GM23338 (cell line): Measurements from ENCODE around the gene GAS6. TPM values are rescaled to one million over a fixed set of nuclear protein-coding genes. Genes with fewer than 3 reads are reported as not detected.
A peak's percentile ranks its signal among the peaks of the same experiment; 100 is the strongest.

Experiments used
- ATAC-seq: fragments of 200-7000 bp; cut with Tn5 transposase; 3 replicates; pipeline ENCODE4 v1.9.1; 2020
- DNase-seq: peaks from one replicate; pipeline ENCODE4 v3.0.0-alpha.2; 2015; ENCODE audit warnings: low spot score
- H2AFZ ChIP-seq: fragments of 200-600 bp; sonication (generic); 2 replicates; pipeline ENCODE4 v1.8.0; 2016; ENCODE audit warnings: antibody characterized with exemption, mild to moderate bottlenecking, moderate library complexity
- H3F3A ChIP-seq: fragments of 200-600 bp; sonication (generic); replicated peaks from 2 replicates; pipeline ENCODE4 v1.8.0; 2017; ENCODE audit warnings: antibody characterized with exemption, mixed run types, low read depth
- H3K27ac ChIP-seq: fragments of 200-600 bp; sonication (generic); 2 replicates; pipeline ENCODE4 v1.6.1; 2016; ENCODE audit warnings: low read depth
- H3K27me3 ChIP-seq: fragments of 200-600 bp; sonication (generic); 2 replicates; pipeline ENCODE4 v1.8.0; 2016; ENCODE audit warnings: mild to moderate bottlenecking, mixed run types, moderate library complexity; ENCODE audit not compliant: insufficient read depth
- H3K36me3 ChIP-seq: fragments of 200-600 bp; sonication (generic); 2 replicates; pipeline ENCODE4 v1.8.0; 2016; ENCODE audit warnings: mild to moderate bottlenecking; ENCODE audit not compliant: insufficient read depth
- H3K4me1 ChIP-seq: fragments of 200-600 bp; sonication (generic); 2 replicates; pipeline ENCODE4 v1.8.0; 2016; ENCODE audit warnings: mild to moderate bottlenecking, moderate library complexity; ENCODE audit not compliant: insufficient read depth
- H3K4me2 ChIP-seq: fragments of 200-600 bp; sonication (generic); 2 replicates; pipeline ENCODE4 v1.7.1; 2017; ENCODE audit warnings: mixed run types
- H3K4me3 ChIP-seq: fragments of 200-600 bp; sonication (generic); 2 replicates; pipeline ENCODE4 v1.6.1; 2016; ENCODE audit warnings: mixed run types
- H3K79me2 ChIP-seq: fragments of 200-600 bp; sonication (generic); replicated peaks from 2 replicates; pipeline ENCODE4 v1.8.0; 2017; ENCODE audit warnings: mild to moderate bottlenecking; ENCODE audit not compliant: insufficient read depth
- H3K9me2 ChIP-seq: fragments of 200-600 bp; sonication (generic); 2 replicates; pipeline ENCODE4 v1.8.0; 2017; ENCODE audit not compliant: insufficient read depth
- H4K20me1 ChIP-seq: fragments of 200-600 bp; sonication (generic); replicated peaks from 2 replicates; pipeline ENCODE4 v1.8.0; 2017; ENCODE audit warnings: mild to moderate bottlenecking; ENCODE audit not compliant: insufficient read depth
- H3K27ac Mint-ChIP-seq: 2 replicates; pipeline ENCODE4 v1.8.0; 2020; ENCODE audit warnings: inconsistent platforms, mild to moderate bottlenecking, moderate library complexity, mixed read lengths
- H3K27me3 Mint-ChIP-seq: 3 replicates; pipeline ENCODE4 v1.8.0; 2022; ENCODE audit warnings: low read depth, mild to moderate bottlenecking, moderate library complexity, mixed read lengths, inconsistent platforms; ENCODE audit not compliant: insufficient read depth, poor library complexity
- H3K36me3 Mint-ChIP-seq: 3 replicates; pipeline ENCODE4 v1.8.0; 2021; ENCODE audit warnings: low read depth, mild to moderate bottlenecking, inconsistent platforms, moderate library complexity, mixed read lengths
- H3K4me1 Mint-ChIP-seq: 3 replicates; pipeline ENCODE4 v1.8.0; 2020; ENCODE audit warnings: mild to moderate bottlenecking, inconsistent platforms, mixed read lengths
- H3K4me3 Mint-ChIP-seq: 3 replicates; pipeline ENCODE4 v1.8.0; 2021; ENCODE audit warnings: moderate library complexity, mild to moderate bottlenecking, inconsistent platforms, mixed read lengths
- H3K9me3 Mint-ChIP-seq: 3 replicates; pipeline ENCODE4 v1.8.0; 2020; ENCODE audit warnings: moderate library complexity, mild to moderate bottlenecking, inconsistent platforms, mixed read lengths
- CREB1 ChIP-seq: fragments of 250-450 bp; sonication (Bioruptor Pico); IDR thresholded peaks from 2 replicates; pipeline ENCODE4 v1.5.0; 2020; ENCODE audit warnings: low read depth, mild to moderate bottlenecking, moderate library complexity
- EZH2 ChIP-seq: fragments of 200-600 bp; sonication (generic); IDR thresholded peaks from one replicate; pipeline ENCODE4 v1.8.0; 2017; ENCODE audit warnings: antibody characterized with exemption, mild to moderate bottlenecking, low read depth; ENCODE audit not compliant: unreplicated experiment
- EZH2phosphoT487 ChIP-seq: fragments of 200-600 bp; sonication (generic); IDR thresholded peaks from one replicate; pipeline ENCODE4 v1.8.1; 2018; ENCODE audit warnings: antibody characterized with exemption; ENCODE audit not compliant: unreplicated experiment
- NANOG ChIP-seq: IDR thresholded peaks from 2 replicates; pipeline ENCODE4 v1.6.1; 2016; ENCODE audit warnings: antibody characterized with exemption, borderline replicate concordance
- ZNF114 ChIP-seq: fragments of 250-450 bp; sonication (Bioruptor Pico); IDR thresholded peaks from 2 replicates; pipeline ENCODE4 v1.5.0; 2020; ENCODE audit warnings: mild to moderate bottlenecking, moderate library complexity
- ZNF331 ChIP-seq: fragments of 250-450 bp; sonication (Bioruptor Pico); IDR thresholded peaks from 2 replicates; pipeline ENCODE4 v1.5.0; 2020; ENCODE audit warnings: low read depth, mild to moderate bottlenecking, moderate library complexity
- polyA plus RNA-seq: library from polyadenylated mRNA; unstranded; fragments of >200 nt; fragmentation: Nextera tagmentation; extraction: Ambion mirVana; gene quantifications from 2 replicates; pipeline ENCODE4 v1.2.1, GENCODE V29; 2016
- total RNA-seq: library from RNA; depleted of rRNA; stranded (reverse); fragments of >200 nt; shearing (Covaris generic); gene quantifications from 2 replicates; pipeline ENCODE4 v1.2.3, GENCODE V29; 2014
- TF ChIP-seq, protein P1 (sequence below): IDR thresholded peaks from one replicate; pipeline ENCODE4 v1.6.1; 2018; ENCODE audit warnings: antibody characterized with exemption; ENCODE audit not compliant: unreplicated experiment
- TF ChIP-seq, protein P2 (sequence below), 2 experiments: fragments of 200-600 bp in 1 of 2; sonication (generic) in 1 of 2; conservative IDR thresholded peaks; 2 replicates each; pipeline versions ENCODE4 v1.5.1 to v1.6.1; 2016 to 2017; ENCODE audit warnings: antibody characterized with exemption in 2 of 2, low read depth in 2 of 2, mild to moderate bottlenecking in 2 of 2, moderate library complexity in 1 of 2
- TF ChIP-seq, protein P3 (sequence below): IDR thresholded peaks from 2 replicates; pipeline ENCODE4 v1.6.1; 2016; ENCODE audit warnings: antibody characterized with exemption
- TF ChIP-seq, protein P4 (sequence below): fragments of 250-450 bp; sonication (Bioruptor Pico); IDR thresholded peaks from 2 replicates; pipeline ENCODE4 v1.5.0; 2020; ENCODE audit warnings: mild to moderate bottlenecking, moderate library complexity

GAS6 gene
- total and polyA plus RNA-seq, 2 experiments from 2014 or later, result 7.9 to 21.2 TPM

DNA sequence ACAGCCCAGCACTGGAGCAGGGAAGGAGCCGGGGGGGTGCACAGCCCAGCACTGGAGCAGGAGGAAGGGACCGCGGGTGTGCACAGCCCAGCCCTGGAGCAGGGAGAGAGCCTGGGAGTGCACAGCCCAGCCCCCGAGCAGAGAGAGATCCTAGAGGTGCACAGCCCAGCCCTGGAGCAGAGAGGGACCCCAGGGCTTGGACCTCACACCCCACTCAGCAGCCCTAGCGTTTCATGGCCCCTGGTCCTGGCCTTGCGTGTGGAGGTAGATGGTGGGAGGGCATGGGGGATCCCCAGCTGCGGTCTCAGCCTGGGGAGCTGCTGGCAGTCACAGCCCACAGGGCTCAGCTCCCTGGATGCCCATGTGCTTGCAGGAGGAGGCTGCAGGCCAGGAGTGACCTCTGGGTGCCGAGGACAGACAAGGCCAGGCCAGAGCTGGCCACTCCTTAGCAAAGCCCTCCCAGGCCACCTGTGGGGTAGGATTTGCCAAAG, 25.1 kb downstream of the GAS6 start (continued):
- TF ChIP-seq, protein P1, sequence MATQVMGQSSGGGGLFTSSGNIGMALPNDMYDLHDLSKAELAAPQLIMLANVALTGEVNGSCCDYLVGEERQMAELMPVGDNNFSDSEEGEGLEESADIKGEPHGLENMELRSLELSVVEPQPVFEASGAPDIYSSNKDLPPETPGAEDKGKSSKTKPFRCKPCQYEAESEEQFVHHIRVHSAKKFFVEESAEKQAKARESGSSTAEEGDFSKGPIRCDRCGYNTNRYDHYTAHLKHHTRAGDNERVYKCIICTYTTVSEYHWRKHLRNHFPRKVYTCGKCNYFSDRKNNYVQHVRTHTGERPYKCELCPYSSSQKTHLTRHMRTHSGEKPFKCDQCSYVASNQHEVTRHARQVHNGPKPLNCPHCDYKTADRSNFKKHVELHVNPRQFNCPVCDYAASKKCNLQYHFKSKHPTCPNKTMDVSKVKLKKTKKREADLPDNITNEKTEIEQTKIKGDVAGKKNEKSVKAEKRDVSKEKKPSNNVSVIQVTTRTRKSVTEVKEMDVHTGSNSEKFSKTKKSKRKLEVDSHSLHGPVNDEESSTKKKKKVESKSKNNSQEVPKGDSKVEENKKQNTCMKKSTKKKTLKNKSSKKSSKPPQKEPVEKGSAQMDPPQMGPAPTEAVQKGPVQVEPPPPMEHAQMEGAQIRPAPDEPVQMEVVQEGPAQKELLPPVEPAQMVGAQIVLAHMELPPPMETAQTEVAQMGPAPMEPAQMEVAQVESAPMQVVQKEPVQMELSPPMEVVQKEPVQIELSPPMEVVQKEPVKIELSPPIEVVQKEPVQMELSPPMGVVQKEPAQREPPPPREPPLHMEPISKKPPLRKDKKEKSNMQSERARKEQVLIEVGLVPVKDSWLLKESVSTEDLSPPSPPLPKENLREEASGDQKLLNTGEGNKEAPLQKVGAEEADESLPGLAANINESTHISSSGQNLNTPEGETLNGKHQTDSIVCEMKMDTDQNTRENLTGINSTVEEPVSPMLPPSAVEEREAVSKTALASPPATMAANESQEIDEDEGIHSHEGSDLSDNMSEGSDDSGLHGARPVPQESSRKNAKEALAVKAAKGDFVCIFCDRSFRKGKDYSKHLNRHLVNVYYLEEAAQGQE, result no peak
- no peak for TF ChIP-seq EZH2phosphoT487
- TF ChIP-seq NANOG, result no peak

DNA sequence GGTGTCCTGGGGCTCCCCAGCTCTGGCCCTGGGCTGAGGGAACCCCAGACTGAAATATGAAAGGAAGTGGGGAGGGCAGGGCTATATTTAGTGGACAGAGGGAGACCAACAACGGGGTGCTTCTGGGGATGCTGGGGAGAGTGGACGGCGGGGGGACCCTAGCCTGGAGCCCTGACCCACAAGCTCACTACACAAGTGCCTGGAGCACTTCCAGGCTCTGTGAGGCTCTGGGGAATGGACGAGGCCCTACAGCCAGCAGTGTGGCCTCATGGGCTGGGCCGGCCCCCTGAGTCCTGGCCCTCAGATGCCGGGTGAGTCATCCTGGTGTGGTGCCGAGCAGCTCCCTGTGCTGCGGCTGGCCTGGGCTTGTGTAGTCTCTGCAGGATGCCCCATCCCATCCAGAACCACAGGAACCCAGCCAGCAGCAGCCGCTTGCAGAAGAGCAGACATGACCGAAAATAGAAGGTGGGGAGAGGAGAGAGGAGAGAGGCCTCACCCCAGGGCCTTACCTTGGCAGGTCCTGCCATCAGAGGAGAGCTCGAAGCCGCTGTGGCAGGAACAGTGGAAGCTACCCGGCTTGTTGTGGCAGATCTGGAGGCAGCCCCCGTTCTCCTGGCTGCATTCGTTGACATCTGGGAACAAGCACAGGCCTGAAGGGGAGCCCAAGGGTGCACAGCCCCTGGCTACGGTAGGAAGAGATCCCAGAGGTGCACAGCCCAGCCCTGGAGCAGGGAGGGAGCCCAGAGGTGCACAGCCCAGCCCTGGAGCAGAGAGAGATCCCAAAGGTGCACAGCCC, 26.1 kb downstream of the GAS6 start:
- no peaks in the 10 kb centered on the region for H3K27me3 ChIP-seq
- H4K20me1 ChIP-seq, result no peaks in the 10 kb centered on the region
- Mint-ChIP-seq H3K27me3 (peaks cover 3% of the 10 kb centered on the region), H3K4me3 (no peak overlapping the region; the same call in 2 of the 3 replicates), H3K36me3 (peaks cover 18% of the 10 kb centered on the region), H3K4me1 (peaks cover 13% of the 10 kb centered on the region), H3K9me3 (peaks cover 2% of the 10 kb centered on the region; the same call in 2 of the 3 replicates), H3K27ac (peak overlapping the region; percentile 91)
- no peak overlapping the region for H3K4me2 ChIP-seq
- no peaks in the 10 kb centered on the region for H3F3A ChIP-seq
- H3K4me3 ChIP-seq, result no peak overlapping the region
- peak; percentile 58 for ATAC-seq
- no peak overlapping the region for H2AFZ ChIP-seq
- DNase-seq, result no peak
- H3K27ac ChIP-seq, result peak overlapping the region; percentile 50; the same call in 1 of the 2 replicates
- H3K79me2 ChIP-seq, result no peaks in the 10 kb centered on the region
- no peaks in the 10 kb centered on the region for H3K4me1 ChIP-seq
- no peaks in the 10 kb centered on the region for H3K36me3 ChIP-seq
- H3K9me2 ChIP-seq, result no peaks in the 10 kb centered on the region
- no peak for TF ChIP-seq ZNF114 (CRISPR knock-in tag)
- no peak for TF ChIP-seq ZNF331 (CRISPR knock-in tag)
- TF ChIP-seq, protein P2, sequence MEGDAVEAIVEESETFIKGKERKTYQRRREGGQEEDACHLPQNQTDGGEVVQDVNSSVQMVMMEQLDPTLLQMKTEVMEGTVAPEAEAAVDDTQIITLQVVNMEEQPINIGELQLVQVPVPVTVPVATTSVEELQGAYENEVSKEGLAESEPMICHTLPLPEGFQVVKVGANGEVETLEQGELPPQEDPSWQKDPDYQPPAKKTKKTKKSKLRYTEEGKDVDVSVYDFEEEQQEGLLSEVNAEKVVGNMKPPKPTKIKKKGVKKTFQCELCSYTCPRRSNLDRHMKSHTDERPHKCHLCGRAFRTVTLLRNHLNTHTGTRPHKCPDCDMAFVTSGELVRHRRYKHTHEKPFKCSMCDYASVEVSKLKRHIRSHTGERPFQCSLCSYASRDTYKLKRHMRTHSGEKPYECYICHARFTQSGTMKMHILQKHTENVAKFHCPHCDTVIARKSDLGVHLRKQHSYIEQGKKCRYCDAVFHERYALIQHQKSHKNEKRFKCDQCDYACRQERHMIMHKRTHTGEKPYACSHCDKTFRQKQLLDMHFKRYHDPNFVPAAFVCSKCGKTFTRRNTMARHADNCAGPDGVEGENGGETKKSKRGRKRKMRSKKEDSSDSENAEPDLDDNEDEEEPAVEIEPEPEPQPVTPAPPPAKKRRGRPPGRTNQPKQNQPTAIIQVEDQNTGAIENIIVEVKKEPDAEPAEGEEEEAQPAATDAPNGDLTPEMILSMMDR (conservative IDR thresholded peaks at IDR 0.05; ENCODE audit: low read depth in 2 of 2), result no peak
- no peak for TF ChIP-seq NANOG
- TF ChIP-seq, protein P3, sequence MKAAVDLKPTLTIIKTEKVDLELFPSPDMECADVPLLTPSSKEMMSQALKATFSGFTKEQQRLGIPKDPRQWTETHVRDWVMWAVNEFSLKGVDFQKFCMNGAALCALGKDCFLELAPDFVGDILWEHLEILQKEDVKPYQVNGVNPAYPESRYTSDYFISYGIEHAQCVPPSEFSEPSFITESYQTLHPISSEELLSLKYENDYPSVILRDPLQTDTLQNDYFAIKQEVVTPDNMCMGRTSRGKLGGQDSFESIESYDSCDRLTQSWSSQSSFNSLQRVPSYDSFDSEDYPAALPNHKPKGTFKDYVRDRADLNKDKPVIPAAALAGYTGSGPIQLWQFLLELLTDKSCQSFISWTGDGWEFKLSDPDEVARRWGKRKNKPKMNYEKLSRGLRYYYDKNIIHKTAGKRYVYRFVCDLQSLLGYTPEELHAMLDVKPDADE, result no peak
- no peak for TF ChIP-seq EZH2
- TF ChIP-seq, protein P4, sequence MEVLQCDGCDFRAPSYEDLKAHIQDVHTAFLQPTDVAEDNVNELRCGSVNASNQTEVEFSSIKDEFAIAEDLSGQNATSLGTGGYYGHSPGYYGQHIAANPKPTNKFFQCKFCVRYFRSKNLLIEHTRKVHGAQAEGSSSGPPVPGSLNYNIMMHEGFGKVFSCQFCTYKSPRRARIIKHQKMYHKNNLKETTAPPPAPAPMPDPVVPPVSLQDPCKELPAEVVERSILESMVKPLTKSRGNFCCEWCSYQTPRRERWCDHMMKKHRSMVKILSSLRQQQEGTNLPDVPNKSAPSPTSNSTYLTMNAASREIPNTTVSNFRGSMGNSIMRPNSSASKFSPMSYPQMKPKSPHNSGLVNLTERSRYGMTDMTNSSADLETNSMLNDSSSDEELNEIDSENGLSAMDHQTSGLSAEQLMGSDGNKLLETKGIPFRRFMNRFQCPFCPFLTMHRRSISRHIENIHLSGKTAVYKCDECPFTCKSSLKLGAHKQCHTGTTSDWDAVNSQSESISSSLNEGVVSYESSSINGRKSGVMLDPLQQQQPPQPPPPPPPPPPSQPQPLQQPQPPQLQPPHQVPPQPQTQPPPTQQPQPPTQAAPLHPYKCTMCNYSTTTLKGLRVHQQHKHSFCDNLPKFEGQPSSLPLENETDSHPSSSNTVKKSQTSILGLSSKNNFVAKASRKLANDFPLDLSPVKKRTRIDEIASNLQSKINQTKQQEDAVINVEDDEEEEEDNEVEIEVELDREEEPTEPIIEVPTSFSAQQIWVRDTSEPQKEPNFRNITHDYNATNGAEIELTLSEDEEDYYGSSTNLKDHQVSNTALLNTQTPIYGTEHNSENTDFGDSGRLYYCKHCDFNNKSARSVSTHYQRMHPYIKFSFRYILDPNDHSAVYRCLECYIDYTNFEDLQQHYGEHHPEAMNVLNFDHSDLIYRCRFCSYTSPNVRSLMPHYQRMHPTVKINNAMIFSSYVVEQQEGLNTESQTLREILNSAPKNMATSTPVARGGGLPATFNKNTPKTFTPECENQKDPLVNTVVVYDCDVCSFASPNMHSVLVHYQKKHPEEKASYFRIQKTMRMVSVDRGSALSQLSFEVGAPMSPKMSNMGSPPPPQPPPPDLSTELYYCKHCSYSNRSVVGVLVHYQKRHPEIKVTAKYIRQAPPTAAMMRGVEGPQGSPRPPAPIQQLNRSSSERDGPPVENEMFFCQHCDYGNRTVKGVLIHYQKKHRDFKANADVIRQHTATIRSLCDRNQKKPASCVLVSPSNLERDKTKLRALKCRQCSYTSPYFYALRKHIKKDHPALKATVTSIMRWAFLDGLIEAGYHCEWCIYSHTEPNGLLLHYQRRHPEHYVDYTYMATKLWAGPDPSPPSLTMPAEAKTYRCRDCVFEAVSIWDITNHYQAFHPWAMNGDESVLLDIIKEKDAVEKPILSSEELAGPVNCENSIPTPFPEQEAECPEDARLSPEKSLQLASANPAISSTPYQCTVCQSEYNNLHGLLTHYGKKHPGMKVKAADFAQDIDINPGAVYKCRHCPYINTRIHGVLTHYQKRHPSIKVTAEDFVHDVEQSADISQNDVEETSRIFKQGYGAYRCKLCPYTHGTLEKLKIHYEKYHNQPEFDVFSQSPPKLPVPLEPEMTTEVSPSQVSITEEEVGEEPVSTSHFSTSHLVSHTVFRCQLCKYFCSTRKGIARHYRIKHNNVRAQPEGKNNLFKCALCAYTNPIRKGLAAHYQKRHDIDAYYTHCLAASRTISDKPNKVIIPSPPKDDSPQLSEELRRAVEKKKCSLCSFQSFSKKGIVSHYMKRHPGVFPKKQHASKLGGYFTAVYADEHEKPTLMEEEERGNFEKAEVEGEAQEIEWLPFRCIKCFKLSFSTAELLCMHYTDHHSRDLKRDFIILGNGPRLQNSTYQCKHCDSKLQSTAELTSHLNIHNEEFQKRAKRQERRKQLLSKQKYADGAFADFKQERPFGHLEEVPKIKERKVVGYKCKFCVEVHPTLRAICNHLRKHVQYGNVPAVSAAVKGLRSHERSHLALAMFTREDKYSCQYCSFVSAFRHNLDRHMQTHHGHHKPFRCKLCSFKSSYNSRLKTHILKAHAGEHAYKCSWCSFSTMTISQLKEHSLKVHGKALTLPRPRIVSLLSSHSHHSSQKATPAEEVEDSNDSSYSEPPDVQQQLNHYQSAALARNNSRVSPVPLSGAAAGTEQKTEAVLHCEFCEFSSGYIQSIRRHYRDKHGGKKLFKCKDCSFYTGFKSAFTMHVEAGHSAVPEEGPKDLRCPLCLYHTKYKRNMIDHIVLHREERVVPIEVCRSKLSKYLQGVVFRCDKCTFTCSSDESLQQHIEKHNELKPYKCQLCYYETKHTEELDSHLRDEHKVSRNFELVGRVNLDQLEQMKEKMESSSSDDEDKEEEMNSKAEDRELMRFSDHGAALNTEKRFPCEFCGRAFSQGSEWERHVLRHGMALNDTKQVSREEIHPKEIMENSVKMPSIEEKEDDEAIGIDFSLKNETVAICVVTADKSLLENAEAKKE (CRISPR knock-in tag), result no peak
- TF ChIP-seq CREB1 (CRISPR knock-in tag), result no peak
